Measurements from ENCODE around the gene STX2.
"Not testable (repeated sequence)": the region's sequence is repeated elsewhere in the genome, so short reads cannot be mapped to it uniquely, and the experiment has no call there.

STX2 gene

DNA sequence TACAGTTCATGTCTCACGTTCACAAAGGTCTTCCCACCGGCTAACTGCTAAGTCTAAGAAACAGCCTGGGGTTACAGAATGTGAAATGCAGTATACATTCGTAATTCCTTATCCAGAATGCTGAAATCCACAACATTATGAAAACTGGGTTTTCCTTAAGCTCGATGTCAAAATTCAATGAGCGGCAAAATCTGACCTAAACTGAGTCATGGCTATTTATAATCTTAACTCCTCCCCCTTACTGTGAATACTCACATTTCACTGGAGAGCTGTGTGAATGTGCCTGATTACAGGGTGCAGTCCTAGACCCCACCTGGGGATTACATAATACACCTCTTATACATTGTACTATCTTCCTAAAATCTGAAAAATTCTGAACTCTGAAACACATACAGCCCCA is 35.3 kb downstream of the STX2 start:
- DNase-seq (ENCODE audit: low read depth, low spot score) = no peak

GRCh38 chr12:130800312-130800711 is 38.7 kb downstream of the STX2 start:
- no peak for DNase-seq (ENCODE audit: low read depth, low spot score)

GRCh38 chr12:130799051-130799450 is 40.0 kb downstream of the STX2 start:
- DNase-seq (ENCODE audit: low read depth, low spot score) = no peak

DNA sequence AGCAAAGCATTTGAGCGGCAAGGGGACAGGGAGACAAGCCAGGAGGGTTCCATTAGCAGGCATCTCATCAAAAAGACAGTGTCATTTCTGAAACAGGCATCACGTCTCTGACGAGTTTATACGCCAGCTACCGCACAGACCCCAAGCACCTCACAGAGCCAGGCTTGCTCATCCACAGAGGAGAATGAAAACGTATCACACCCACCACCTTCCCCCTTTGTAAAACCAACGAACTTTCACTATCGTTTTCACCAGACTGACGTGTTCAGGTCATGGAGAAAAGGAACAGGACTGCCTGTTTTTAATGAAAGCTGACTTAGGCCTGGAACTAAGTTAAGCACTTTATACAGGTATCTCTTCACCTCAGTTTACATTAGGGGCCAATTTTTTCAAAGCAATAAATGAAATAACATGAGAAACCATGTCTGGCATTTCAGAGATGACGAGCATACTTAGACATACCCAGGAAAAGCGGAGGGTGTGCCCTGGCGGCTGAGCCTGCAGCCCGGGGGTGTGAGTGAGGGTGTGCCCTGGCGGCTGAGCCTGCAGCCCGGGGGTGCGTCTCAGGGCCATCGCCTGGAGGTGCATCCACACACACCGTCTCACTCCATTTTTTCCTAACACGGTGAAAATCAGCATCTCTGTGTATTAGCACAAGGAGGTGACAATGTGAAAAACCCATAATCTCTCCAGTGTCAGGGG is 41.9 kb downstream of the STX2 start:
- no peak for DNase-seq (ENCODE audit: low read depth, low spot score)

DNA sequence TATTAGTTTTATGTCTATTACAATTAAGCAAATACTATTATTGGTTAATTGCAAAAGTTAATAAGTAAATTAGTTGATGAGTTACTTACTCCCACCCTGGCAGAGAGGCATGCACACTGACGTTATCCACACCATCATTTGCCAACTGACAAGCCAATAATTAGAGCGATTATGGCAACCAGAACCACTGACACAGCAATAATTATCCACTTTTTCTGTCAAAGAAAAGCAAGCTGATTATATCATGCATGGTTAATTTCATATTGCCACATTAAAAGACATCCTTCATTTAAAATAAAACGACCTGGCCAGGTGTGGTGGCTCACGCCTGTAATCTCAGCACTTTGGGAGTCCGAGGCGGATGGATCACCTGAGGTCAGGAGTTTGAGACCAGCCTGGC is 43.1 kb downstream of the STX2 start:
- DNase-seq (ENCODE audit: low read depth, low spot score) = no peak

DNA sequence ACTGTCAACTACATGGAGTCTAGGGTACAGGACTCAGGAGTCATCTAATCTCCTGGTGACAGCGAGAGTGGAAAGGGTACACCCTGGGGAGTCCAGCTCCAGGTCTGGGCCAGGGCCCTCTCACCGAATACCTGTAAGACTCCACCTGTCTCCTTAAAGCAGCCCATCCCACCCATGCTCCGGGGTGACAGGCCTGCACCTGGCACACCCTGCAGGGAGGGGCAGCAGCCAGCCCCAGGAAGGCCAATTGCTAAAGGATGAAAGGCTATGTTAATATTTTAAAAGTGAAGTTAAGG is 45.5 kb downstream of the STX2 start:
- DNase-seq (ENCODE audit: low read depth, low spot score) = no peak

GRCh38 chr12:130792821-130793553 is 46.1 kb downstream of the STX2 start:
- no peak for DNase-seq (ENCODE audit: low read depth, low spot score)

DNA sequence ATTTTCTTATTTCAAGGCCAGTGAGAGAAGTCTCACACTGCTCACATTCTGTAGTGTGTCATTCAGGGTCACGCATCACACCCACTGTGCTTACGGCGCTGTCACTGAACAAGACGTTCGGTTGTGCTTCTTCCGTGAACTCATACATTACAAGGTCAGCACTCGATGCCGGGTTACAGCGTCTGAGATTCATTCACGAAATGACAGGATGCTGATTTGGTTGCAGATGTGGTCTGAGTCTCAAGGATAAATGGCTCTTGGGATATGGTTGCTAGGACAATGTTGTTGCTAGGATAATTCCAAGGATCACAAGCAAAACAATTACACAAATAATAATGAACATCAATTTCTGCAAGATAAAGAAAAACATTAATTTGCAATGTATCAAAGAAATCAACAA is 47.4 kb downstream of the STX2 start:
- DNase-seq (ENCODE audit: low read depth, low spot score) = no peak

DNA sequence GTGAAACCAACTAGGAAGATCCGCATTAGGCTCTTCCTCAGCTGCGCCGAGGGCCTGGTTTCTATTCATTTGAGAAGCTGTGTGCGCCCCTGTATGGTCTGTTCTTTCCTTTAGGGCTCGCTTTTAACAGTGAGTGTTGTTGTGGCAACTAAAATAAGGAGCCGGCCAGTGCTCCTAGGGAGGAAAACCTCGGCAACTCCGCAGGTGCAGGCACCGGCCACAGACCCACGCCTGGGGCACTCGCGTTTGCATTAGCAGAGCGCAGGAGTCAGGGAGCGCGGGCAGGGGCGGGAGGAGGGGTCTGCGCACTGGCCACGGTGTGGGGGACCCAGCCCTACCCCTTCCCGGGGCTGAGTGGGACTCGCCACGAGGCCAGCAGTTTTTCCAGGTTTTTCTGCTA is 50.5 kb downstream of the STX2 start:
- DNase-seq (ENCODE audit: low read depth, low spot score) = no peak

- DNase-seq (ENCODE audit: low read depth, low spot score) = no peak
These were observed 51.3 kb downstream of the STX2 start for GRCh38 chr12:130787445-130788410.

DNA sequence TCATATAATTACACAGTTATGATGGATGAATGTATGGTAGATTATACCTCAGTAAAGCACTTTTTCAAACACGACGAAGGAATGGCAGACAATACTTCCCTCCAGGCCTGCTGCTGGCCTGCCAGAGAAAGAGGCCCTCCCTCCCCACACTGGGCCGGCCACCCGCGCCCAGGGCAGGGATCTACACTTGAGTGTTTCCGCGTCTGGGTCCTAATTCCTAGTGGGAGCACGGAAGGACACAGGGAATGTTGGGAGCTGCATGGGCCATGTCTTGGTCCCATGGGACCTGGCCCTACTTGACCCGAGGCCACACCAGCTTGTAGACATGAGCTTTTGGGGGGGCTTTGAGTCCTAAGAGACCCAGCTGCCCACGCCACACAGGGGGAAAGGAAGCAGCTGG is 52.0 kb downstream of the STX2 start:
- DNase-seq (ENCODE audit: low read depth, low spot score) = no peak

- DNase-seq (ENCODE audit: low read depth, low spot score) = no peak
These were observed 55.8 kb downstream of the STX2 start for GRCh38 chr12:130783110-130783715.

GRCh38 chr12:130782245-130782644 is 56.8 kb downstream of the STX2 start:
- not testable (repeated sequence) for DNase-seq (ENCODE audit: low read depth, low spot score)

DNA sequence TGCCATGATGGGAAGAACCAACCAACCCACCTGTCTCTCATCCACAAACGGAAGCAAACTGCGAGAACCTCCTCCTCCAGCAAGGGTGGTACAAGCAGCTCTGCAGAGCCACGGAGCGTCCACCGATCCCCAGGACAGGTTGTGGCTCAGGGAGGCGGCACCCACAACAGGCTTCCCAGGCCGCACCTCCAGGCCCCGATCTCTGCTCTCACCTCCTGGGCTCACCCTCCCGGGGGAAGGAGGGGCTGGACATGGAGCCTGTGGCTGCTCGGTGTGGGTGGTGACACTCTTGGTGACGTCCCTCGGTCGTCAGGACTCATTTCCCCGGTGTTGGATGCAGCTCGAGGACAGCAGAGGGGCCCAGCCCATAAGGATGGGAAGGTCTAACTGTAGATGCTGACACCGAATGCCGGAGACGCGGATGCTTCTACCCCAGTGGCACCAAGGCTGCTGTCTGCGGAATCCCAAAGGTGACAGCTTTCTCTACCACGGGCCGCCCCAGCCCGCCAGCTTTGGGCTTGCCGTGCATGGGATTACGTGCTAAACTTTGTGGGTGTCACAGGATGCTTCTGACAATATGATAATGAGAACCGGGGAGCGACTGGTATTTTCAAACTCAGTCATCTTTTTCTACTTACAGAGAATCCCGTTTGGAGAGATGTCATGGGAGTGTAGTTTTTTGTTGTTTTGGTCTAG is 58.0 kb downstream of the STX2 start:
- DNase-seq (ENCODE audit: low read depth, low spot score) = no peak

DNA sequence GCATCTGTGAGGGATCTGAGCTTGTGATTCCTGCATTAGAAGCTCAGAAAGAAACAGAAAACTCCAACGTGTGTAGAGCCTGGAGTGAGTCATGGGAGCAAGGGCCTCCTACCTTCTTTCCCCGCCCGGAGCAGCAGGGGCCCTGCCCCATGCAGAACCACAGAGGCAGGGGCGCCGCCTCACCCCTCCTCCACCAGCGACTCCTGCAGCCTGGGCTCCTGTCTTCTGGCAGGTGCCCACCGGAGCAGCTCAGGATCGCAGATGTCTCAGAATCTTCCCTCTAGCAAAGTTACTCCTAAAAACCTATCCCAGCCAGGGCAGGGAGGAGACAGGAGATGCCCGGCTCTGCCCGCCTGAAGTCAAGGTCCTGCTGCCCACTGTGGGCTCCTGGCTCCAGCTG is 58.7 kb downstream of the STX2 start:
- no peak for DNase-seq (ENCODE audit: low read depth, low spot score)

GRCh38 chr12:130778776-130779175 is 60.3 kb downstream of the STX2 start:
- DNase-seq (ENCODE audit: low read depth, low spot score) = no peak

DNA sequence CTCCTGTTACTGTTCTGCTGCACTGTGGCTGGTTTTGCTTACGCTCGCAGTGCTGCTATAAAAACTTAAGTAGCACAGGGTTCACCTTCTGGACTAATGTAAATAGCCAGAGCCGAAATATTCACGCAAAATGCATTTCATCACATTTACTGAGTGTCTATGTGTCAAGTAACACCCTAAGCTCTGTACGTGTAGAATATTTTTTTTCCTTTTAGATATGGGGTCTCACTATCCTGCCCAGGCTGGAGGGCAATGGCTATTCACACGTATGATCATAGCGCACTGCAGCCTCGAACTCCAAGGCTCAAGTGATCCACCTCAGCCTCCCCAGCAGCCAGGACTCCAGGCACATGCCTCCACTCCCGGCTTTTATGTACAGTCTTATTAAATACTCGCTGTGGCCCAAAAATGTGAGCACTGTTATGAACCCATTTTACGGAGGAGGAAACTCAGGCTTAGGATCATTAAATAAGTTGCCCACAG is 62.2 kb downstream of the STX2 start:
- no peak for DNase-seq (ENCODE audit: low read depth, low spot score)

DNA sequence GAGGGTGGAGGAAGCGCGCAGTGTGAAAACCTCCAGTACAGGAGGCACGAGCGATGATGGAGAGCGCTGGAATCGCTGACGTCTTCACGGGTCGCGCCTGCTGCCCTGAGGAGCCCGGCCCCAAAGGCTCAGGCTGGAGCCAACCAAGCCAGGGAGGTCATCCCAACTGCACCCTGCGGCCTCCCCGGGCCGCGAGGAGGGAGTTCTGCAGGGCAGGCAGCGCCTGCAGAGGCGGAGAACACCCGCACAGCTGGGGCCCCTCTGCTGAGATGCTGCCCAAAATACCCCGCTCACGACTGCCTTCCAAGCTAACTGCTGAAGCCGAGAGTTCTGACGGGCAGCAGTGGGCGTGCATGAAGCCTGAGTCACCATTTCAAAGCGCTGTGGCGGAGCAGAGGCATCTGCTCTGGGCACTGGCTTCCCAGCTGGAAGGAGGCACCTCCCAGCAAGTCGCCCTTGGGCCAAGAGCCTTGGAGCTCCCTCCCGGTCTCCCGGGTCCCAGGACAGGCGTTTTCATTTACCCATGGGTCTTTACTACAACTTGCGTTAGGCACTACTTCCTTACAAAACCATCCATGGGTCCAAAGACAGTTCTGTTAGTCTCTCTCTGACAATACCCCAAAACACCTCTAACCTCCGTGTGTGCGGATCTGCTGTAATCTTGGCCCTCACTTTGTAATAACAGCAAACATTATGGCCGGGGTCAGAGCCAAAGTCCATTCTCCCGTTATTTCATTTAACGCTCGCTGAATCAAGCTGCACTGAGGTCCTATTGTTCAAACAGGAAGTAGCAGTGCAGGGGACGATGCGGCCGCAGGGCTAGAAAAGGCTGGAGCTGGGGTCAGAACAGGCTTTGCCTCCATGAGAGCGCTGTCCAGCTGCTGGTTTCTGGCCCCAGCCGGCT is 62.8 kb downstream of the STX2 start:
- no peak for DNase-seq (ENCODE audit: low read depth, low spot score)

- DNase-seq (ENCODE audit: low read depth, low spot score) = no peak
These were observed 68.5 kb downstream of the STX2 start for GRCh38 chr12:130770413-130771028.

GRCh38 chr12:130768120-130768519 is 70.9 kb downstream of the STX2 start:
- no peak for DNase-seq (ENCODE audit: low read depth, low spot score)
